H1 (cell line): ENCODE results near the gene ARF3. TPM values are rescaled to one million over a fixed set of nuclear protein-coding genes. Genes with fewer than 3 reads are reported as not detected.
A peak's percentile ranks its signal among the peaks of the same experiment; 100 is the strongest.

Source experiments
- CTCF ChIA-PET: fragments of 300-600 bp; sonication (Branson Sonifier 250); formaldehyde crosslinking; loops from one replicate; lab custom pipeline; 2021; ENCODE audit not compliant: partially characterized antibody; lab: Charles Lee
- POLR2A ChIA-PET: fragments of 300-600 bp; sonication (Branson Sonifier 250); formaldehyde crosslinking; loops from one replicate; lab custom pipeline; 2021; ENCODE audit warnings: inconsistent platforms; ENCODE audit not compliant: partially characterized antibody; lab: Charles Lee
- DNase-seq, 2 experiments: peaks; one replicate each; pipeline versions ENCODE4 v3.0.0 to v3.0.0-alpha.2; 2010 to 2022; ENCODE audit warnings: low spot score in 2 of 2, low read depth in 1 of 2, mixed read lengths in 1 of 2
- FAIRE-seq: peaks from 2 replicates; lab custom pipeline; 2011; peaks lifted over from hg19 to GRCh38; lab: Jason Lieb, UNC
- H2AFZ ChIP-seq: 2 replicates; pipeline ENCODE4 v1.8.1; 2012; ENCODE audit warnings: low read length, inconsistent platforms
- H2AK5ac ChIP-seq: 2 replicates; pipeline ENCODE4 v1.6.1; 2013; ENCODE audit warnings: low read depth, low read length
- H2BK120ac ChIP-seq: replicated peaks from 2 replicates; pipeline ENCODE3; 2013; ENCODE audit warnings: low read depth, low read length, inconsistent platforms
- H2BK12ac ChIP-seq: 2 replicates; pipeline ENCODE4 v1.6.1; 2013; ENCODE audit warnings: low read depth, low read length
- H2BK15ac ChIP-seq: 2 replicates; pipeline ENCODE4 v1.6.1; 2013; ENCODE audit warnings: low read length
- H2BK20ac ChIP-seq: 2 replicates; pipeline ENCODE4 v1.6.1; 2013; ENCODE audit warnings: low read length
- H2BK5ac ChIP-seq: 2 replicates; pipeline ENCODE4 v1.6.1; 2013; ENCODE audit warnings: low read depth, low read length
- H3K14ac ChIP-seq: 2 replicates; pipeline ENCODE4 v1.6.1; 2013; ENCODE audit warnings: inconsistent platforms; ENCODE audit not compliant: insufficient read length
- H3K18ac ChIP-seq: 2 replicates; pipeline ENCODE4 v1.6.1; 2013; ENCODE audit warnings: low read length; ENCODE audit errors: extremely low read depth
- H3K23ac ChIP-seq: 2 replicates; pipeline ENCODE4 v1.6.1; 2013; ENCODE audit warnings: inconsistent platforms; ENCODE audit not compliant: insufficient read length
- H3K23me2 ChIP-seq: 2 replicates; pipeline ENCODE4 v1.6.1; 2013; ENCODE audit warnings: low read depth, low read length
- H3K27ac ChIP-seq: 2 replicates; pipeline ENCODE4 v1.6.1; 2011; ENCODE audit warnings: low read depth, low read length, inconsistent platforms
- H3K27me3 ChIP-seq, 4 experiments: replicated peaks in 1 of 4; 1 replicate in 1 of 4; 2 replicates in 3 of 4; pipeline versions ENCODE4 v1.6.1 to v1.8.1; 2011 to 2013; ENCODE audit warnings: low read length in 3 of 4, mild to moderate bottlenecking in 3 of 4, inconsistent platforms in 2 of 4, mixed read lengths in 2 of 4, moderate library complexity in 1 of 4; ENCODE audit not compliant: control insufficient read depth in 3 of 4, insufficient read depth in 3 of 4; ENCODE audit errors: extremely low read depth in 1 of 4
- H3K36me3 ChIP-seq, 4 experiments: 2 replicates each; pipeline versions ENCODE4 v1.6.1 to v1.8.1; 2011 to 2013; ENCODE audit warnings: mild to moderate bottlenecking in 4 of 4, low read length in 3 of 4, moderate library complexity in 2 of 4, control low read depth in 1 of 4, inconsistent platforms in 1 of 4; ENCODE audit not compliant: insufficient read depth in 4 of 4, control insufficient read depth in 2 of 4
- H3K4ac ChIP-seq: replicated peaks from 2 replicates; pipeline ENCODE3; 2013; ENCODE audit warnings: low read length, low read depth, mixed read lengths, inconsistent platforms; ENCODE audit not compliant: insufficient read length
- H3K4me1 ChIP-seq, 4 experiments: replicated peaks in 1 of 4; 1 replicate in 1 of 4; 2 replicates in 3 of 4; pipeline versions ENCODE4 v1.6.1 to v1.8.1; 2011 to 2013; ENCODE audit warnings: low read length in 3 of 4, inconsistent platforms in 2 of 4, mixed read lengths in 1 of 4; ENCODE audit not compliant: insufficient read depth in 4 of 4, control insufficient read depth in 3 of 4
- H3K4me2 ChIP-seq, 2 experiments: 2 replicates each; pipeline versions ENCODE4 v1.6.1 to v1.8.1; 2011 to 2013; ENCODE audit warnings: low read depth in 2 of 2, low read length in 2 of 2, control low read depth in 1 of 2, inconsistent platforms in 1 of 2, mild to moderate bottlenecking in 1 of 2; ENCODE audit not compliant: insufficient read depth in 1 of 2
- H3K4me3 ChIP-seq, 4 experiments: fragments of 200-600, 300-600 bp in 1 of 4; sonication (generic), shearing (Covaris generic), sonication (Bioruptor Twin) in 1 of 4; 2 replicates each; pipeline versions ENCODE4 v1.5.1 to v1.8.1; 2011 to 2016; ENCODE audit warnings: low read length in 4 of 4, low read depth in 3 of 4, control low read depth in 2 of 4, inconsistent platforms in 2 of 4, mild to moderate bottlenecking in 2 of 4, mixed read lengths in 1 of 4, moderate library complexity in 1 of 4; ENCODE audit not compliant: insufficient read depth in 2 of 4; ENCODE audit errors: extremely low read depth in 1 of 4
- H3K56ac ChIP-seq: replicated peaks from 2 replicates; pipeline ENCODE3; 2013; ENCODE audit warnings: low read depth, mild to moderate bottlenecking, mixed read lengths, low read length, inconsistent platforms; ENCODE audit not compliant: insufficient read length
- H3K79me1 ChIP-seq: 2 replicates; pipeline ENCODE4 v1.6.1; 2013; ENCODE audit warnings: low read depth, low read length, control low read depth
- H3K79me2 ChIP-seq, 2 experiments: 2 replicates each; pipeline versions ENCODE4 v1.6.1 to v1.8.1; 2012 to 2013; ENCODE audit warnings: low read length in 2 of 2, mild to moderate bottlenecking in 2 of 2, inconsistent platforms in 1 of 2; ENCODE audit not compliant: insufficient read depth in 2 of 2, control insufficient read depth in 1 of 2
- H3K9ac ChIP-seq, 4 experiments: replicated peaks in 1 of 4; 1 replicate in 1 of 4; 2 replicates in 3 of 4; pipeline versions ENCODE4 v1.6.1 to v1.8.1; 2011 to 2013; ENCODE audit warnings: low read depth in 3 of 4, low read length in 3 of 4, control low read depth in 2 of 4, mild to moderate bottlenecking in 2 of 4, moderate library complexity in 2 of 4, inconsistent platforms in 1 of 4; ENCODE audit errors: extremely low read depth in 1 of 4
- H3K9me3 ChIP-seq, 2 experiments: 2 replicates each; pipeline versions ENCODE4 v1.6.1 to v1.8.1; 2012 to 2013; ENCODE audit warnings: mild to moderate bottlenecking in 2 of 2, moderate library complexity in 2 of 2, control low read depth in 1 of 2, inconsistent platforms in 1 of 2, low read depth in 1 of 2, low read length in 1 of 2, mixed read lengths in 1 of 2; ENCODE audit not compliant: insufficient read depth in 2 of 2
- H4K20me1 ChIP-seq, 2 experiments: replicated peaks in 1 of 2; 2 replicates each; pipeline versions ENCODE3 to v1.8.1; 2011 to 2013; ENCODE audit warnings: inconsistent platforms in 2 of 2, low read length in 2 of 2, mild to moderate bottlenecking in 1 of 2; ENCODE audit not compliant: insufficient read depth in 2 of 2, control insufficient read depth in 1 of 2
- H4K5ac ChIP-seq: 2 replicates; pipeline ENCODE4 v1.6.1; 2013; ENCODE audit warnings: low read length, low read depth, mixed read lengths, inconsistent platforms; ENCODE audit not compliant: insufficient read length
- H4K8ac ChIP-seq: 2 replicates; pipeline ENCODE4 v1.8.0; 2013; ENCODE audit warnings: mild to moderate bottlenecking, moderate library complexity, low read length, inconsistent platforms; ENCODE audit not compliant: insufficient read depth; ENCODE audit errors: extremely low read depth
- H4K91ac ChIP-seq: replicated peaks from 2 replicates; pipeline ENCODE3; 2013; ENCODE audit warnings: low read length, mixed read lengths, inconsistent platforms; ENCODE audit not compliant: insufficient read length
- CTBP2 ChIP-seq: IDR thresholded peaks from 2 replicates; pipeline ENCODE4 v1.7.0; 2011; ENCODE audit warnings: borderline replicate concordance, mild to moderate bottlenecking, moderate library complexity, mixed read lengths, low read length; ENCODE audit not compliant: insufficient read depth, insufficient read length
- EZH2 ChIP-seq: fragments of 200-600 bp; sonication (generic); IDR thresholded peaks from 2 replicates; pipeline ENCODE4 v1.7.1; 2012; ENCODE audit warnings: low read depth, mild to moderate bottlenecking, moderate library complexity, low read length, inconsistent platforms; ENCODE audit not compliant: severe bottlenecking
- HDAC6 ChIP-seq: IDR thresholded peaks from one replicate; pipeline ENCODE4 v1.7.1; 2012; ENCODE audit warnings: low read depth, mild to moderate bottlenecking, inconsistent platforms, low read length, moderate library complexity
- KDM1A ChIP-seq: fragments of 200-600, 300-600 bp; sonication (generic); IDR thresholded peaks from 2 replicates; pipeline ENCODE4 v1.7.1; 2016; ENCODE audit warnings: mild to moderate bottlenecking, low read length, borderline replicate concordance
- NRF1 ChIP-seq: IDR thresholded peaks from 2 replicates; pipeline ENCODE4 v1.6.1; 2011; ENCODE audit warnings: mild to moderate bottlenecking, low read depth, low read length, improper control_type of control experiment
- POLR2A ChIP-seq, 2 experiments: IDR thresholded peaks; 1 replicate in 1 of 2; 2 replicates in 1 of 2; pipeline ENCODE4 v1.6.1; 2011; ENCODE audit warnings: low read depth in 2 of 2, low read length in 2 of 2, mild to moderate bottlenecking in 2 of 2; ENCODE audit errors: control extremely low read depth in 1 of 2
- POLR2AphosphoS5 ChIP-seq: IDR thresholded peaks from 2 replicates; pipeline ENCODE4 v1.6.1; 2011; ENCODE audit warnings: low read depth, low read length
- RBBP5 ChIP-seq: IDR thresholded peaks from 2 replicates; pipeline ENCODE4 v1.7.1; 2012; ENCODE audit warnings: low read depth, mild to moderate bottlenecking, inconsistent platforms, low read length, moderate library complexity, borderline replicate concordance
- SIN3A ChIP-seq, 2 experiments: IDR thresholded peaks in 1 of 2; conservative IDR thresholded peaks in 1 of 2; 2 replicates each; pipeline ENCODE4 v1.6.1; 2011 to 2012; ENCODE audit warnings: low read length in 2 of 2, improper control_type of control experiment in 1 of 2, low read depth in 1 of 2, mild to moderate bottlenecking in 1 of 2
- SP4 ChIP-seq: IDR thresholded peaks from 2 replicates; pipeline ENCODE4 v1.6.1; 2012; ENCODE audit warnings: low read length, inconsistent platforms
- TEAD4 ChIP-seq: IDR thresholded peaks from 2 replicates; pipeline ENCODE4 v1.6.1; 2012; ENCODE audit warnings: low read depth, low read length, inconsistent platforms, mixed read lengths
- WGBS, 2 experiments: shearing (Covaris generic) in 1 of 2; methylation state at CpG; one replicate each; pipeline versions ENCODE4 v1.1.6 to v1.1.7; 2013 to 2015; ENCODE audit warnings: low lambda C conversion rate in 2 of 2, mixed read lengths in 2 of 2, inconsistent platforms in 1 of 2, low coverage in 1 of 2, missing lambda C conversion rate in 1 of 2; ENCODE audit not compliant: insufficient replicate concordance in 2 of 2, insufficient coverage in 1 of 2, insufficient read length in 1 of 2; ENCODE audit errors: extremely low coverage in 1 of 2, missing lambda C conversion rate in 1 of 2; 5-methylcytosine and 5-hydroxymethylcytosine counted together
- polyA plus RNA-seq, 7 experiments: library from polyadenylated mRNA; depleted of rRNA in 3 of 7; stranded (reverse) in 5 of 7; unstranded in 2 of 7; fragments of >200 nt in 5 of 7; fragments of 200-250 nt in 2 of 7; gene quantifications; 1 replicate in 5 of 7; 2 replicates in 1 of 7; 4 replicates in 1 of 7; pipeline versions ENCODE4 v1.2.1 to v1.2.3, GENCODE V29; 2011 to 2013; ENCODE audit warnings: missing spikeins in 2 of 7, mixed read lengths in 2 of 7
- total RNA-seq: library from RNA; stranded (reverse); fragmentation: NEBNext Ultra II Directional; extraction: Animal tissue kit (Norgen Biotek cat#: 25700); gene quantifications from 2 replicates; pipeline ENCODE4 v1.2.1, GENCODE V29; 2021

The ARF3 gene
- total and polyA plus RNA-seq, 2 of the 8 experiments (the other 6 are each of a cell fraction or from before 2014, with no cell fraction given) = 231 to 250 TPM

DNA sequence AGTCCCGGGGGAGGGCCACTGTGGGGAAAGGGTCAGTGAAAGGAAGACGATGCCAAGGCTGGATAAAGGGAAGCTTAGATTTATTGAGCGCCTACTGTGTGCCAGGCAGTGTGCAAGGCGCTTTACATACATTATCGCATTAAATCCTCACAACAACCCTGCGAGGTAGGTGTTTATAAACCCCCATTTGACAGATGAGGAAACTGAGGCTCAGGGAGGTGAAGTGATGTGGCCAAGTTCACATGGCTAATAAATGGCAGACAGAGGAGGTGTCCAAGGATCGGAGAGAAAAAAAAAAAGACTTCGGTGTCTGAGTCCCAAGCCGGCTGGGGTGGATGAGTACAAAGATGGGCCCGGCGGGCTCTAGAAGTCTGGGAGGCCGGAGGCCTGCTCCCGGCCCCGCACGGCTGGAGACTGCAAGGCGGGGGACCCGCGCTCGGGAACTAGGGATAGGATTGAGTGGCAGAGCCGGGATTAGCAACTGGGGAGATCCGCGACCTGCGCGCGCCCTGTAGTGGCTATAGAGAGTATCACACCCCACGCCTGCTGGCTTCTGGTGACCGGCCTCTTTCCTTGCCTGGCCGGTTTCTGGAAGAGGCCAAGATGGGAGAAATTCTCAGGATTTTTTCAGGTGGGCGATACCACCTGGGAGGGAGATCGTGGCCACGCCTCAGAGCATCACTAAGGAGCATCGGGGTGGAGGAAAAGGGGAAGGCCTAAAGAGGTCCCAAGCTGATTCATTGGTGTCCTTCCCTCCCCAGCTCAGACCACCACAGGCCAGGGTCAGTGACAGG, 38.0 kb upstream of the ARF3 start:
- Histone ChIP-seq H2BK15ac (no peak overlapping the region; the same call in 1 of the 2 replicates), H3K4ac (no peak overlapping the region), H2BK120ac (no peak overlapping the region), H3K4me3 (peak overlapping the region in 1 of 4 experiments; percentile 40; a peak in 2 of 8 replicates), H3K79me2 (no peaks in the 10 kb centered on the region), H4K8ac (no peak overlapping the region), H3K56ac (no peak overlapping the region), H3K36me3 (no peaks in the 10 kb centered on the region; a peak in 1 of 8 replicates), H2BK12ac (no peak overlapping the region), H3K27me3 (peaks cover 51 to 74% (median 70%) of the 10 kb centered on the region in 4 experiments), H3K9ac (no peak overlapping the region), H3K9me3 (no peaks in the 10 kb centered on the region), H3K4me2 (peak overlapping the region; percentile 3 to 40), H3K79me1 (no peaks in the 10 kb centered on the region), H4K91ac (no peak overlapping the region), H2BK20ac (no peak overlapping the region), H3K23me2 (peaks cover 21% of the 10 kb centered on the region; the same call in 1 of the 2 replicates), H3K14ac (no peak overlapping the region), H3K4me1 (peaks cover 9 to 29% (median 16%) of the 10 kb centered on the region in 4 experiments), H2AFZ (no peak overlapping the region), H2BK5ac (no peak overlapping the region), H3K18ac (no peak overlapping the region), H2AK5ac (no peak overlapping the region), H3K23ac (no peak overlapping the region), H4K20me1 (peaks cover 0 to 1% of the 10 kb centered on the region in 2 experiments), H4K5ac (no peak overlapping the region), H3K27ac (no peak overlapping the region)
- peak; percentile 70 for FAIRE-seq
- DNase-seq = peak in 1 of 2 experiments; percentile 92
- CTCF ChIA-PET = interaction anchor here (0.7 to 31.7 kb wide), 17 partner anchors 11 to 298 kb away, joined by 3 to 1336 read pairs (median 4); partner anchors contain the start of genes ARF3, DDX23, PRKAG1 and WNT1
- POLR2A ChIA-PET = interaction anchor here (1.0 to 4.0 kb wide), 4 partner anchors 11 to 74 kb away, joined by 3 to 18 read pairs (median 5); partner anchors contain the start of genes ARF3 and RHEBL1
- 15% methylated on average over 31 of the region's 32 CpGs; no CpG with 5 or more reads in 1 of the 2 experiments for WGBS, 2 experiments
- TF ChIP-seq NRF1 (no peak), SP4 (no peak), CTBP2 (no peak), KDM1A (peak; percentile 96), POLR2A (IDR thresholded peaks at IDR 0.05; ENCODE audit: control extremely low read depth in 1 of 2, low read depth in 2 of 2, low read length in 2 of 2) (no peak), RBBP5 (no peak), HDAC6 (no peak), POLR2AphosphoS5 (no peak), TEAD4 (peak; percentile 48), EZH2 (no peak), SIN3A (conservative IDR thresholded peaks at IDR 0.05 in 1 of 2, IDR thresholded peaks at IDR 0.05 in 1 of 2; ENCODE audit: low read depth in 1 of 2, low read length in 2 of 2) (peak in 1 of 2 experiments; percentile 58; a peak in 1 of 4 replicates)
